ENCODE measurements around the gene ZDHHC5.
"Not testable (repeated sequence)": the region's sequence is repeated elsewhere in the genome, so short reads cannot be mapped to it uniquely, and the experiment has no call there.

ZDHHC5 gene

DNA sequence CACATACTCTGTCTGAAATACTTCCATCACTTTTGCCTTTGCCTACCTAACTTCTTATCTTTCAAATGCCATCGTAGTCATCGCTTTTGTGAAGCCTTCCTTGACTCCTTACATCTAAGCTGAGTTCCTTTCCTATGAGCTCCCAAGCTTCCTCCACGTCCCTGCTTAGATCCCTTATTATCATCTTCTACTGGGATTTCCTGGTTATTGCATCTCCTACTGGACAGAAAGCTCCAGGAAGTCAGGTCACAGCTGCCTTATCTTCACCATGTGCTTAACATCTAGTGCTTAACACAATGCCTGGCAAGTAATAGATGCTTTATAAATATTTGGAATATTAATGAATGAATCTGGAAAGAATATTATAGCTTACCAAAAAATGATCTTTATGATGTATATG lies 24.1 kb upstream of the ZDHHC5 start:
- FAIRE-seq (no peak), DNase-seq (ENCODE audit: insufficient read length, low spot score) (no peak)

GRCh38 chr11:57644748-57645688 lies 22.9 kb upstream of the ZDHHC5 start:
- DNase-seq (ENCODE audit: insufficient read length, low spot score) (peak; percentile 69), FAIRE-seq (peak; percentile 71)

DNA sequence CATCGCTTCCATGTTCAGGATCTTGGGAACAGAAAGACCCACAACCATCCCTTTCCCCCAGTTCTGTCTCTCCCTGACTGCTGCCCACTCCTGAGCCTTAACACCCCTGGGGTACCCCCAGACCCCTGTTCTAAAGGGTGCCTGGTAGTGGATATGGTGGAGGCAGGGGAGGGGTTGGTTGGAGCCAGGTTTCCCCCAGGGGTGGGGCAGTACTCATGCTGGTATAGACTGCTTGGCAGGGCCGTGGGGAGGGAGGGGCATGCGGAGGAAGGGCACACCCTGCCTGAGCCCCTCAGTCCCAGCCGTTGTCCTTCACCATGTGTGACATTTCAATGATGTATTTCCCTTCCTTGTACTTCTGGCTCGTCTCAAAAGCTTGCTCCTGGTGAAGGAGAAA lies 22.2 kb upstream of the ZDHHC5 start:
- no peak for DNase-seq (ENCODE audit: insufficient read length, low spot score)
- FAIRE-seq = no peak

DNA sequence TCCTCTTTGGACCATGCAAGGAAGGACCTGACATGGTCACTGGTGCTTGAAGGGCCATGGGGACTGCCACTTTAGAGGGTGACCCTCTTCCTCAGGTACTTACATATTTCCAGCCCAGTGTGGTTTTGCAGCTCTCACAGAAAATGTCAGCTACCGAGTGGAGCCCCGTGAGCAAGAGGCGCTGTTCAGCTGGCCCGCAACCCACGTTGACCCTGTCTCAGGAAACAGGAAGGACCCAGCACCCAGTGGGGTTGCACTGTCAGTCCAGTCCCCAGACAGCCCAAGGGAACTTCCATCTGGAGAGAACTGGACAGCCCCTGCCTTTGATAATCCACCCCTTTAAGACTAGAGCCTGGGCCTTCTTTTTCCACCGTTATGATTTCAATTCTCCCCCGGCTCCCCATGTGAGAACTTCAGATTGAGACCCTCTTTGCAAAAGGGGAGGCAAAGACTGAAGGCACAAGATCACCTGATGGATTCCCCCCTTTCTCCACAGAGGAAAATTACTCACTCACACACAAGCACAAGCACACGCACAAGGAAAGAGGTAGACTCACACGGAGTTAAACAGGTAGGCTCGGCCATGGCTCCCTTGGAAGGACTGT lies 21.6 kb upstream of the ZDHHC5 start:
- FAIRE-seq (no peak), DNase-seq (ENCODE audit: insufficient read length, low spot score) (no peak)

DNA sequence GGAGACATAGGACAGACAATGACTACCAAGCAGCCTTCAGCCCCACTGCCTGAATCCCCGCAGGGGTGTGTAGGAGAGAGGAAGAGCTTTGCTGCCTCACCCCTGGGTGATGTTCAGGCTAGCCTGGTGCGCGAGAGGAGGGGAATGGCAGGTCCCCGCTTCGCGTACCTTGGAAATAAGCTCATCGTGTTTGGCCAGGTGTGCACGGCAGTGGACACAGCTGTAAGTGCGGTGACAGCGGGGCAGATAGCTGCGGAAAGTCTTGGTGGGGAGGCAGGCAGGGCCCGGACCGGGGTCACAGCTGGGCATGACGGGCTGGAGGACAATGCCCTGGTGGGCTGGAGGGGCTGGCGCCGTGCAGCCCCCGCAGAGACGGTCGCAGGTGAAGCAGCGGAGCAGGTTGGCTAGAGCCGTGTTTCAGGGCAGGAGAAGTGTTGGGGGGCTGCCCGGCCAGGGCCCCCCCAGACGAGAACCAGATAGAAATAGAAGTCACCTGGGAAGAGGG lies 21.1 kb upstream of the ZDHHC5 start:
- DNase-seq (ENCODE audit: insufficient read length, low spot score) = no peak
- no peak for FAIRE-seq

DNA sequence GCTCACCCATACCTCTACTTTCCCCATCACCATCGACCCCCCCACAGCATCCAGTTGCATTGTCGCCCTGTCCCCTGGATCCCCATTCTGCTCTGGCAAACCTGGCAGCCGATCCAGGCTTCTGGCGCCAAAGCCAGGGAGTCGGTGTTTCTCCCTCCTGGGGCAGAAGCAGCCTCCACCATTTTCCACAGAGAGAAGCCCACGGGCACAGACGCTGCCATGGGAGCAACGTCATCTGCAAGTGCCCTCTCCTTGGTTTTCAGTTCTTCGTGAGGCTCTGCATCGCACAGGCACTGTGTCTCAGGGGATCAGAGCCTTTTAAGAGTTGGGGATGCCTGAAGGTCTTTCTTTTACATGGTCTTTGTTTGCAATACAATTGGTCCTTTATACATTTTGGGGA lies 20.5 kb upstream of the ZDHHC5 start:
- FAIRE-seq = no peak
- DNase-seq (ENCODE audit: insufficient read length, low spot score) = no peak

DNA sequence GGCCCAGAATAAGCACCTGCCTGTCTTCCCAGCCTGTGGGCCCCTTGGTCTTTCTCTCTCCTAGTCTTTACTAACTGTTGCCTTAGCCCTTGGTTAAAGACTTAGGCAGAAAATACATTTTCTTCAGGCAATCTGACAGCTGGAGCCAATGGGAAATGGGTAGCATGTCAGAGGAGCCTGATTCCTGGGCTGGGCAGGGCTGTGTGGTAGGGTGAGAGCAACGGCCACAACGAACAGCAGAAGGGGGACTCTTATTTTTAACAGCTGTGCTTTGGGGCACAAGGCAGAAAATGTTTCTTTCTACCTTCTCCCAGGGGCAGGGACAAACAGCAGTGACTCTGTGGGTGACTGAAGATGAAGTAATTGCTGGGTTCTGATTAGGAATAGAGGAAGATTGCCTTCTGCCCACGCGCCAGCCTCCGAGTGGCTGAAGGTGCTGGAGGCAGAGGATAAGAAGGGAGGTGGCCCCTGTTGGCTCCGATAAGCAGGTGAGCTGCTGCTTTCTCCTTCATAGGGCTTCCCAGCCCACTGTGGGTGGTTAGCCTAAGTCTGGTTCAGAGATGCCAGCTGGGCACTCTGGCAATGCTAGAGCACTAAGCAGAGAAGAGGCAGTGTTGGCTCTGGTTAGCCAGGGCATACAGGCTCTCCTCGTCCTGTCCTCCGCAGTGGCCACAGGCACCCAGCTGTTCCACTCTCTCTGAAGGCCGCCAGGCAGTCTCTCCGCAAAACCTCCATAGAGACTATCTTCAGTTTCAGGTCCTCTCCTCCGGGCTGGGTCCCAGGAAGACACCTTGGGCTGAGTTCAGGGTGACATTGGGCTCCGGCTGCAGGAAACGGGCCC lies 19.7 kb upstream of the ZDHHC5 start:
- FAIRE-seq = no peak
- no peak for DNase-seq (ENCODE audit: insufficient read length, low spot score)

GRCh38 chr11:57648801-57649735 lies 18.8 kb upstream of the ZDHHC5 start:
- DNase-seq (ENCODE audit: insufficient read length, low spot score) = no peak

DNA sequence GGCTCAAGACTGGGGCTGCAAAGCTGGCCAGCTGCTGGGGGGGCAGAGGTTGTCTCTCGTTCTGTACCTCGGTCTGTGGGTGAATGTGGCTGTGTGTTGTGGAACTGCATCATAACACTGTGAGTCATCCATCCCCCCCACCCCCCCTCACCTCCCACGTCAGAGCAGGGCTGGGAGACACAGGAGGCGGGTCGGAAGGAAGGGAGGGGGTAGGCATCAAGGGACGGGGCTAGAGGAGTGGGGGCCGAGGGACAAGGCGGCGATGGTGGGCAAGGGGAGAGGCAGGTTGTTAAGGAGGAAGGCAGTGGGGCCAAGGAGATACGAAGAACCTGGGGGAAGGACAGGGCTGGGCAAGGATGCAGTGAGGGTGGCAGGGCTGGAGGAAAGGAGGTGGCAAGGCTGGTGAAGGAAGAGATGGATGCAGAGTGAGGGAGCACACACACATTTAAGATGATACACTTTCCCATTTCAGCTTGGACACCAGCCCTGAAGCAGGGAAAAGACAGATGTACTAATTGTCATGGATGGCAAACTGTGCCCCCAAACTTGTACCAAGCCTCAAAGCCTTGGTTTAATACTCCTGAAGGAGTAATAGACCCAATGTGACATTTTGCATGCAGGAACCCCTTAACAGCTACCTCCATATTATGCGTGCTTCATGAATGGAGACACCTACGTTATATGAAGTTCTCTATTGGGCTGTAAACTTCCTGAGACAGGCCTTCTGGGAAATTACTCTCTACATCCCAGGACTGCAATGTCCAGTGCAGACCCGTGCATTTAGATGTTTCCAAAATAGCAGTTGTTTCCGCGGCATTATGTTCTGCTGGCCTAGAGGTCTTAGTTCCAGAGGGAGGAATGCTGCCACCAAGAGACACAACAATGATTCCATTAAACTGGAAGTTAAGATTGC lies 17.8 kb upstream of the ZDHHC5 start, which contains the start of gene YPEL4:
Gene YPEL4 (minus strand): TSS at position 87 of the 913 bp plus-strand sequence. CDS start 2,805 bp downstream, outside the sequence.
- no peak for DNase-seq (ENCODE audit: insufficient read length, low spot score)

More at GRCh38 chr11:57648801-57649735, 18.8 kb upstream of the ZDHHC5 start:
- no peak for FAIRE-seq

DNA sequence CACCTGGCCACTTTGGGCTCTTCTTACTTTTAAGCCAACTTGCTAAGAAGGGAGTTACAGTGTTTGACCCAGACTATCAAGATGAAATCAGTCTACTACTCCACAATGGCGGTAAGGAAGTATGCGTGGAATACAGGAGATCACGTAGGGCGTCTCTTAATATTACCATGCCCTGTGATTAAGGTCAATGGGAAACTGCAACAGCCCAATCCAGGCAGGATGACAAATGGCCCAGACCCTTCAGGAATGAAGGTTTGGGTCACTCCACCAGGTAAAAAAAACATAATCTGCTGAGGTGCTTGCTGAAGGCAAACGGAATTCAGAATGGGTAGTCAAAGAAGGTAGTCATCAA lies 17.2 kb upstream of the ZDHHC5 start:
- FAIRE-seq (no peak), DNase-seq (ENCODE audit: insufficient read length, low spot score) (no peak)

More for the DNA sequence above, 17.8 kb upstream of the ZDHHC5 start, which contains the start of gene YPEL4:
- FAIRE-seq = no peak

- no peak for FAIRE-seq
- DNase-seq (ENCODE audit: insufficient read length, low spot score) = no peak
These were observed 16.5 kb upstream of the ZDHHC5 start for GRCh38 chr11:57651408-57651807.

DNA sequence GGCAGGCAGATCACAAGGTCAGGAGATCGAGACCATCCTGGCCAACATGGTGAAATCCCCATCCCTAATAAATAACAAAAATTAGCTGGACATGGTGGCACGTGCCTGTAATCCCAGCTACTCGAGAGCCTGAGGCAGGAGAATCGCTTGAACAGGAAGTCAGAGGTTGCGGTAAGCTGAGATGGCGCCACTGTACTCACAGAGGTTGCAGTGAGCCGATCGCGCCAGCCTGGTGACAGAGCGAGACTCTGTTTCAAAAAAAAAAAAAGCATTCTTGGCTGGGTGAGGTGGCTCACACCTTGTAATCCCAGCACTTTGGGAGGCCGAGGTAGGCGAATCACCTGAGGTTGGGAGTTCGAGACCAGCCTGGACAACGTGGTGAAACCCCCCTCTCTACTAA lies 15.7 kb upstream of the ZDHHC5 start:
- FAIRE-seq; DNase-seq (ENCODE audit: insufficient read length, low spot score): not testable (repeated sequence)

DNA sequence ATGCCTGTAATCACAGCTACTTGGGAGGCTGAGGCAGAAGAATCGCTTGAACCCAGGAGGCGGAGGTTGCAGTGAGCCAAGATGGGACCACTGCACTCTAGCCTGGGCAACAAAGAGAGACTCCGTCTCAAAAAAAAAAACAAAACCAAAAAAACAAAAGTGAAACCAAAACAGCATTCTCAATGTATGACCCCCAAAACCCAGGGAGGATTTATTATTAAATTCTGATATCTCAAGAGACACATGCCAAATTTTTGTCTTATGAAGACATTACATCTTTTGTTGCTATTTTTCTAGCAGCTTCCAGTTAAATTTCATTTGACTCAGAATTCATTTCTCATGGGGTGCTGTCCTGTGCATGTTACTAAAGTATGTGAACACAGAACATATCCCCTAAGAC lies 15.3 kb upstream of the ZDHHC5 start:
- no peak for FAIRE-seq
- DNase-seq (ENCODE audit: insufficient read length, low spot score) = no peak

DNA sequence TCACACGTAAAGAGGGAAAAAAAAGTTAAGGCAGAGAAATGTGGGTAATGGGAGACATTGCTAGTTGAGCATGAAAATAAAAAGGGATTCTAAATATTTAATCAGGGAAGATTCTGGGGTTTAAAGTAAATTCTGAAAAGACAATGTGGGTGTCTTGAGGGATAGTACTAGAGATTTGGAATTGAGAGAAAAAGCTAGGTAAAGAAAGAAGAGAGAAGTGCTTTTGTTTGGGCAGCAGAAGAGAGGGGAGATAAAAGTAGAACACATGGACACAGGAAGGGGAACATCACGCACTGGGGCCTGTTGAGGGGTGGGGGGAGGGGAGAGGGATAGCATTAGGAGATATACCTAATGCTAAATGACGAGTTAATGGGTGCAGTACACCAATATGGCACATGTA lies 14.8 kb upstream of the ZDHHC5 start:
- FAIRE-seq = no peak
- DNase-seq (ENCODE audit: insufficient read length, low spot score) = no peak

DNA sequence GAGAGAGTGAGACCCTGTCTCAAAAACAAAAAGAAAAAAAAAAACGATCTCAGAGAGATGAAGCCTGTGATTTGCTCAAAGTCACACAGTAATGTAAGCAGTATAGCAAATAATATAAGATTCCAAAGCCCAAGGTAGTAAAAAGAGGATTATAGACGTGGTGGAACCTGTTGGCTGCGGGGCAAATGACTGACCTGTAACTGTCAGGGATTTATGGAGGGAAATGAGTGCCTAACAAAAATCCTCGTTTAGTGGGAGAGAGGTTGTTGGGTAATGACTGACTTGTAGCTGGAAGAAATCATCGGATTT lies 11.1 kb upstream of the ZDHHC5 start:
- FAIRE-seq (no peak), DNase-seq (ENCODE audit: insufficient read length, low spot score) (no peak)

- FAIRE-seq (peak; percentile 97), DNase-seq (ENCODE audit: insufficient read length, low spot score) (peak; percentile 79)
These were observed 10.5 kb upstream of the ZDHHC5 start, which contains the start of gene CLP1 for GRCh38 chr11:57657194-57658022. Gene CLP1 (plus strand): TSS chr11:57657762. CDS start chr11:57659477, 1,715 bp downstream.

GRCh38 chr11:57658023-57658361 lies 9.9 kb upstream of the ZDHHC5 start:
- DNase-seq (ENCODE audit: insufficient read length, low spot score) (no peak), FAIRE-seq (no peak)

GRCh38 chr11:57659669-57660068 lies 8.2 kb upstream of the ZDHHC5 start:
- no peak for FAIRE-seq
- DNase-seq (ENCODE audit: insufficient read length, low spot score) = no peak
